GM19240 (cell line): ENCODE measurements around the gene ARSI.

ENCODE experiments used
- DNase-seq: peaks from one replicate; pipeline ENCODE4 v3.0.0; 2011; ENCODE audit warnings: low spot score; ENCODE audit not compliant: insufficient read length

The ARSI gene

GRCh38 chr5:150294551-150295071 is 8.1 kb downstream of the ARSI start:
- no peak for DNase-seq

DNA sequence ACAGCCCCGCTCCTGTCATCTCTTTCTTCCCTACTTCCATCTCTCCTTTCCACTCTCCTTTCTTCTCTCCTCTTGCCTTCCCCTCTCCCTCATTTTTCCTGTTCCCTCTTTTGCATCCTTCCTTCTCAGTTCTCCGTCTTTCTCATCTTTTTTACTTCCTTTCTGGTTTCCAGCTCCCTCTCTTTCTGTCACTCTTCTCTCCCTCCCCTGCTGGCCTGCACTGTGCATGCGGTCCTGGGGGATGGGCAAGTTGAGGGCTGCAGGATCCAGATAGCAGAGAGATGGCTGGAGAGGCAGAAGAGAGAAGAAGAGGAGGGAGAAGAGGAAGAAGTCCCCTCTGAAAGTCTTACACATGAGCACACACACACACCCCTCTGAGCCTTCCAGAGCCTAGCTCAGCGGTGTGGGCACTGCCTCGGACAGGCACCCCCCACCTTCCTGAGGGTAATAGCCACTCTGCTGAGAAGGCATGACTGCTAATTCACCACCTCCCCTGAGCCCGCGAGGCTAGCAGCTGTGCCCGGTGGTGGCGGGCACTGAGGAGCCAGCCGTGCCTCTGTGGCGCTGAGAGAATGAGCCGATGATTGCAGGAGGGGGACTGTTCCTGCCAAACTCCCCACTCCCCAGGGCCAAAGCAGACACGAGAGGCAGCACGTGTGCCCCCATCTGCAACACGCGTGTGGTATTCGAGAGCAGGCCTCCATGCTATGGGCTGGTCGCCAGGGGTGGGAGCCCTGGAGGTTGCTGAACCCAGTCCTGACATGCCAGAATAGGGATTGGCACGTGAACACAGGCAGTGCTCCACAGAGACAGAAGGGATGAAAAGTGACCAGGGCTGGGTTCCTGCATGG is 9.4 kb downstream of the ARSI start:
- no peak for DNase-seq

- DNase-seq, result no peak
These were observed 11.0 kb downstream of the ARSI start for GRCh38 chr5:150291388-150292385.

DNA sequence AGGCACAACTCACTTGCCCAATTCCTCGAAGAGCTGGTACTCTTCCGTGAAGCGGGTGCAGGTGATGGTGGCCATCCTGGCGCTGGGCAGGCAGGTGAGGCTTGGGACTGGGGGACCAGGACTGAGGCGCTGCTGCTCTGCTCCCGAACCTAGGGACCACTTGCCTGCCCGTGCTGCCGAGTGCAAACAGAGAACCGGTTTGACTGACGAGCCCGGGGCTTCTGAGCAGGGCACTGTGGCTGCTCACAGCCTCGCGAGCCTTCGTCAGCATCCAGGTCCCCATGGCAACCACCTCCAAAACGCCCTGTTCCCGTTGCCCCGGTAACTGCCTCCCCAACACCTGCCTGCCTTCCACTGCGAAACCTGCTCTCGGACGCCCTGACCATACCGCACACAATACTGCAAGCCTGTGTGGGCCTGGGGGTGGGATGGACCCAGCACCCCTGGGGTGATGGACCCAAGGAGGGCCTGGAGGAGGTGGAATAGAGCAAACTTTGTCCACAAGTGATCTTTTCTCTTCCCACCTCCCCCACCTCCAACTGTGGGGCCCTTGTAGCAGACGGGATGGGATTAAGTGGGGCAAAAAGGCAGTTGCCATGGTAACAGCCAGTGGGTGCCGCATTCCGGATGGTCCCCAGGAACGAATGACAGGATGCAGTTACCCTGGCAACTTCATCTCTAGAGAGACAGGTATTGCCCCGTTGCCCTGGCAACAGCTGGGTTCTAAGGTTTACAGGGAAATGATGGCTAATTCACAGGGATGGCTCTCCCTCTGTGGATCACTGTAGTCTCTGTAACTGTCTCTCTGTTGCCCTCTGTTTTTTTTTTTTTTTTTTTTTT is 12.9 kb downstream of the ARSI start, which contains the start of gene CAMK2A:
Gene CAMK2A (minus strand): TSS at position 223 of the 840 bp plus-strand sequence. CDS start 148 bp downstream, at position 75.
- DNase-seq, result no peak

GRCh38 chr5:150288791-150289190 is 13.9 kb downstream of the ARSI start:
- no peak for DNase-seq

DNA sequence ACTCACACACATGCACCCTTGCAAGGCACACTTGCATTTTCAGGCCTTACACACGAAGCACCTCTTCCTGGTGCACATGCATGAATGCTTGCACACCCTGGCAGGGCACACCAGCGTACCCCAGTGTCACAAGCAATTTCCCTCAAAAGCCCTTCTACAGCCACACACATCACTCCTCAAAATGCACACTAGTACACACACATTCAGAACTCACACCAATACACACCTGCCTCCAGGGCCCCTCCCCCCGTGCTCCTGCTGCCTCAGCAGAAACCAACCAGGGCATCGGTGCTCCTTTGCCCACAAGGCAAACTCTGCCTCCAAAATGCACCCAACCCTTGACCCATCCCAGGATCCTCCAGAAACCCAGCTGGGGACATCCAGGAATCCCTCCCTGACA is 14.3 kb downstream of the ARSI start:
- DNase-seq, result no peak

DNA sequence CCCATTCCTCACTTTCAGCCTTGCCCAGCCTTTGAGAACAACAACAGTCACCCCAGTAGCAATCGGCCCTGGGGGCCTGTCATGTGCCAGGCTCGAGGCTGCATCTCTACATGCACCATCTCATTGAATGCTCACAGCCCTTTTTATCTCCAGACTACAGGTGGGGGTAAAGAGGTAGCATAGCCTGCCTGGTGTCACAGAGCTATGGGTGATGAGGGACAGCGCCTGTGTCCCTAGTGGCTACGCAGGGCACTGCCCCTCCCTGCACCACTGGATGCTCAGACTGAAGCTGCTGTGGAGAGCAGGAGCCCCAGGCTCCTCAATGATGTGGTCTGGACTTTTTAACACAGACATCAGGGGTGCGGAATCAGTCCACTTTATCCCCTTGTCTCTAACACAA is 15.9 kb downstream of the ARSI start:
- no peak for DNase-seq

DNA sequence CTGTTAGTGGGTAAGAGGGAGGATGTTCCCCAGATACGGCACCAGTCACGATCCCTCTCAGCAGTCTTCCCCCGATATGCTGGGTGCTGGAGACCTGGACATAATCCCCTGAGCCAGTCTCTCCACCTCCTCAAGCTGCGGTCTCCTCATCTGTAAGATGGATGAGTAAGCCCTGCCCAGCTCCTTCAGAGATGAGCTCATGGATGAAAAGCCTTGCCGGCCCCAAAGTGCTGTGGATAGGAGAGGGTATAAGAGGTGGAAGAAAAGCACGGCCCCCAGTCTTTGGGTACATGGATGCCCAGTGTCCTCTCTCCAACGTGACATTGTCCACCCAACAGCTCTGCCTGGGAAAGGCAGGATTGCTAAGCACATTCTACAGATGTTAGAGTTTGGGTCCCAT is 17.6 kb downstream of the ARSI start:
- no peak for DNase-seq

DNA sequence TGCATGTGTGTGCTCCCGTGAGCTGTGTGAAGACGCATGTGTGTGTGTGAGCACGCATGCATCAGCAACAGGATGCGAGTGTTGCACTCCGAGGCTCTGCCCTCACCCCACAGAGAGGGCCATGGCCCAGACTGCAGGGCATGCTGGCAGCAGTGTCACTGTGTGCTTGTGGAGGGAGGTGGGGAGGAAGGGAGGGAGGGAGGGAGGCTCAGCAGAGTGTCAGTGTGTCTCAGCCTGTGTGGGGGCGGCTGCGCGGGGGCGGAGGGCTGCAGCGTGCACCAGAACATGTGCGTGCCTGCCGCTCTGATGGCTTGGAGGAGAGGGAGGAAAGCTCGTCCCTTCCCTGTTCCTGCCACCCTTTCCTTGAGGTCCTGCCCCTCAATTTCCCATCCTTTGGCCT is 18.4 kb downstream of the ARSI start:
- no peak for DNase-seq

- no peak for DNase-seq
These were observed 18.8 kb downstream of the ARSI start for GRCh38 chr5:150283904-150284303.

DNA sequence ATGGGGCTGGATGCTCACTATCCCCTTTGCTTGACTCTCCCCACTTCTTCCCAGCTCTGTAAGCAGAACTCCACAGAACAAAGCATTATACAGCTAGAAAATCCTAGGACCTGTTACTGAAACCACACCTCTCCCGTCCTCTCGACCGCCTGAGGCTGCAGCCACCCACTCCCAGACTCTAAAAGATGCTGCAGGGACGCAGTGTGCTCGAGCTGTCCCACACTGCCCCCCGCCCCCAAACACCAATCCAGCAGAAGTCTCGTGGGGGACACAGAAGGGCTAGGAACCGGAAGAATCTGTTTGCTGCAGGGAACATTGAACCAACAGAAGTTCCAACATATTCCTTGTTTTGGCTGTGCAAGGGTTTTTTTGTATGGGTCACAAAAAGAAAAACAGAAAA is 20.7 kb downstream of the ARSI start:
- DNase-seq, result no peak

GRCh38 chr5:150279330-150280020 is 23.2 kb downstream of the ARSI start:
- DNase-seq, result no peak

DNA sequence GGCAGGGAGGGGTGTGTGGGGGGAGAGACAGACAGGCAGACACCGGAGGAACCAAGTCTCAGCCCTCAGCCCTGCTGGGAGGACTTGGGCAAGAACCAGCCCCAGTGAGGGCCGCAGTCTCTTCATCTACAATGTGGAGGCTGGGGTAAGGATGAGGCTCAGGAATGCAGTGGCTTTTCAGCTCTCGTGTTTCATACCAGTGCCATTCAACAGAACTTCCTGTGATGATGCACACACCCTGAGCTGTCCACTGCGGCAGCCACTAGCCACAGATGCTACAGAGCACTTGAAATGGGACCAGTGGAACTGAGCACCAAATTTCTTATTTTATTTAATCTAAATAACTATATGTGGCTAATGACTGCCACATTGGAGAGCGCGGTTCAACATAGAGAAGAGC is 23.8 kb downstream of the ARSI start:
- no peak for DNase-seq

DNA sequence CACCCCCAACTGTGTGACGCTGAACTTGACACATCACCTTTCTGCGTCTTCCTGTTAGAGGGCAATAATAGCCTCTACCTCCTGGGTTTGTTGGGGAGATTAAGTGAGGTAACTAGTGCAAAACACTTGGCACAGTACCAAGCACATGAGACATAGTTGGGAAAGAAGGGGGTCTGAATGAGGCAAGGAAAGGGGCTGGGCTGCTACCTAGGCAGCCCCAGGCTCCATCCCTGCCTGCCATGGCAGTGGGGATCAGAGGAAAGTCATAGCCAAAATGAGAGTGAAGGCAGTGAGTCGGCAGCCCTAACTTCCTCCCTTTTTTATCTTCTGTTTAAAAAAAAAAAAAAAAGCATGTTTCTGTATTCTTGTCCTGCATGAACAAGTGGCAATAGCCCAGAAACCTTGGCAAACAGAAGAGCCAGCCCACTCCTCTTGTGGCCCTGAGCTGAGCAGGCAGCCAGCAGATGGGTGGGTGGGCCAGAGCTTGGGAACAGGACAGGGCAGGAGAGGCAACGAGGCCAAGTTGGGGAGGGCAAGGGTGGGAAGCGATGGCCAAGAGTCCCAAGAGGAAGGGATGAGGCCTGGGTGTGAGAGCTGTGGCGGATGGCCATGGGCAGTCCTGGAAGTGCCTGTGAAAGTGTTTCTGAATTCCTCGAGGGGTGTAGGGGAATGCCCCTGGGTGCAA is 24.5 kb downstream of the ARSI start:
- DNase-seq, result no peak

- no peak for DNase-seq
These were observed 25.7 kb downstream of the ARSI start for GRCh38 chr5:150277043-150277442.

DNA sequence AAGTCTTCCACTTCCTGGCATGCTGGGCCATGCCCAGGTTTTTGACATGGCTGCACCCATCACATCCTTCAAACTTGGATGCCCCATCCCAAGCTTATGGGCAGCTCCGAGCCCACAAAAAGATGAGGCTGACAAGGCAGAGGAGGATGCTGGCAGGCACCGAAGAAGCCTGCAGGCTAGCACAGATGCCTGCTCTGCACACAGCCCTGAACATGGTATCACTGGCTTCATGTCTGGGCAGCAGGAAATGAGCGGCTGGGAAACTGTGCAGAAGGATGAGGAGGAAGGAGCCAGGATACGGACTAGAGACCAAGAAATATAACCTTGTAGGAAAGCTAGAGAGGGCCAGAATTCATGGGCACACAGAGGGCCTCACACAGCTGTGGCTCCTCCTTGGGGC is 27.9 kb downstream of the ARSI start:
- no peak for DNase-seq

- no peak for DNase-seq
These were observed 30.2 kb downstream of the ARSI start for GRCh38 chr5:150272531-150272930.

DNA sequence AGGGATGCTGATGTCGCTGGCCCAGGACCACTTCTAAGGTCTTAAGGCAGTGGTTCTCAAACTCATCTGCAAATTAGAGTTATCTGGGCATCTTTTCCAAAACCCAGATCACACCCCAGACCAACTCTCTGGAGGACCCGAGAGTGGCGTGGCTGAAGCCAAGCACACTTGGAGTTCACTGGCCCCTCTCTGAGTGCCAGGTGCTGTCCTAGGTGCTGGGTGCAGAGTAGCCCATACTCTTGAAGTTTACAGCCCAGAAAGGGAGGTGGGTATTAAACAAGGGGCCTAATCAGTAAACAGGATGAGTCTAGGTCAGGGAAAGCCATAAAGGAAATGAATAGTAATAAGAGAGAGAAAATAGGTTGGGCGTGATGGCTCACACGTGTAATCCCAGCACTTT is 30.8 kb downstream of the ARSI start:
- no peak for DNase-seq

GRCh38 chr5:150271296-150271692 is 31.4 kb downstream of the ARSI start:
- DNase-seq, result no peak
